ENCODE data around the gene NUDT2. TPM values are rescaled to one million over a fixed set of nuclear protein-coding genes. Genes with fewer than 3 reads are reported as not detected.
"Not testable (repeated sequence)": the region's sequence is repeated elsewhere in the genome, so short reads cannot be mapped to it uniquely, and the experiment has no call there.

The NUDT2 gene
- total and polyA plus RNA-seq, 2 donors (not counting 1 experiment from before 2014, with no cell fraction given), result 12.2 to 20.4 TPM

DNA sequence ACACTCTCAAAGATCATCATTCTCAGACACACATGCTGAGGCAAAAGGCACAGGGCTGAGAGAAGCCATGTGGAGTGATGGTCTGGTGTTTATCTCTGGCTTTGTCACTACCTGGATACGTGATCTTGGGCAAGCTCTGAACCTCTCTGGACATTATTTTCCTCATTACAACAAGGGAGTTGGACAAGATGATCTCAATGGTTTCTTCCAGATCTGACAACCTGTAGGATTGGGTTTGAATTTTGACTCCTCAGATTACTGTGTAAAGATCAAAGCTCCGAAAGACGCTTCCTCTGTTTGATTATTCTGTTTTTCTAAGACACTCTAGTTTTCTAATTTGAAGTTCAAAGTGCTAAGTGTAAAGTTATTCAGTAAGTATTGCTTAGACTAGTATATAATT, 20.0 kb downstream of the NUDT2 start:
- TF ChIP-seq, protein P1, sequence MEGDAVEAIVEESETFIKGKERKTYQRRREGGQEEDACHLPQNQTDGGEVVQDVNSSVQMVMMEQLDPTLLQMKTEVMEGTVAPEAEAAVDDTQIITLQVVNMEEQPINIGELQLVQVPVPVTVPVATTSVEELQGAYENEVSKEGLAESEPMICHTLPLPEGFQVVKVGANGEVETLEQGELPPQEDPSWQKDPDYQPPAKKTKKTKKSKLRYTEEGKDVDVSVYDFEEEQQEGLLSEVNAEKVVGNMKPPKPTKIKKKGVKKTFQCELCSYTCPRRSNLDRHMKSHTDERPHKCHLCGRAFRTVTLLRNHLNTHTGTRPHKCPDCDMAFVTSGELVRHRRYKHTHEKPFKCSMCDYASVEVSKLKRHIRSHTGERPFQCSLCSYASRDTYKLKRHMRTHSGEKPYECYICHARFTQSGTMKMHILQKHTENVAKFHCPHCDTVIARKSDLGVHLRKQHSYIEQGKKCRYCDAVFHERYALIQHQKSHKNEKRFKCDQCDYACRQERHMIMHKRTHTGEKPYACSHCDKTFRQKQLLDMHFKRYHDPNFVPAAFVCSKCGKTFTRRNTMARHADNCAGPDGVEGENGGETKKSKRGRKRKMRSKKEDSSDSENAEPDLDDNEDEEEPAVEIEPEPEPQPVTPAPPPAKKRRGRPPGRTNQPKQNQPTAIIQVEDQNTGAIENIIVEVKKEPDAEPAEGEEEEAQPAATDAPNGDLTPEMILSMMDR (IDR thresholded peaks at IDR 0.05), result no peak
- TF ChIP-seq EZH2 (IDR thresholded peaks at IDR 0.05; ENCODE audit: borderline replicate concordance, insufficient read depth, low read depth, low read length, poor library complexity, severe bottlenecking), result no peak
- H3K36me3 ChIP-seq (replicated peaks in 1 of 2; ENCODE audit: control extremely low read depth in 1 of 2, control insufficient read depth in 1 of 2, extremely low read depth in 1 of 2, insufficient read depth in 2 of 2, low read length in 1 of 2), result peaks cover 0 to 6% of the 10 kb centered on the region in 2 experiments
- H3K4me3 ChIP-seq (ENCODE audit: control extremely low read depth in 1 of 5, extremely low read depth in 1 of 5, insufficient read depth in 1 of 5, low read depth in 2 of 5, low read length in 4 of 5), result no peak overlapping the region
- H3K9ac ChIP-seq (ENCODE audit: low read length), result no peak overlapping the region
- H3K79me2 ChIP-seq (ENCODE audit: control insufficient read depth, insufficient read depth, low read length), result no peaks in the 10 kb centered on the region
- Mint-ChIP-seq H3K4me3 (no peak overlapping the region), H3K4me1 (no peaks in the 10 kb centered on the region), H3K27me3 (no peaks in the 10 kb centered on the region), H3K27ac (no peak overlapping the region), H3K9me3 (ENCODE audit: insufficient read depth) (no peaks in the 10 kb centered on the region)
- ChIA-PET CTCF (no interaction called here), POLR2A (no interaction called here)
- H3K4me2 ChIP-seq (replicated peaks; ENCODE audit: low read depth, low read length, poor library complexity, severe bottlenecking), result no peak overlapping the region
- no peaks in the 10 kb centered on the region for H4K20me1 ChIP-seq (ENCODE audit: control insufficient read depth, insufficient read depth, low read length, poor library complexity, severe bottlenecking)
- H3K27me3 ChIP-seq (replicated peaks in 1 of 4; ENCODE audit: control extremely low read depth in 1 of 4, control insufficient read depth in 3 of 4, insufficient read depth in 4 of 4, low read length in 3 of 4), result no peaks in the 10 kb centered on the region
- H3K9me3 ChIP-seq (ENCODE audit: control extremely low read depth in 1 of 3, control insufficient read depth in 2 of 3, insufficient read depth in 1 of 3, low read length in 2 of 3), result no peaks in the 10 kb centered on the region
- intact Hi-C loops (cut with micrococcal nuclease), result no loop called here
- H3K4me1 ChIP-seq (ENCODE audit: control insufficient read depth in 2 of 2, insufficient read depth in 2 of 2, low read length in 2 of 2), result no peaks in the 10 kb centered on the region
- H2AFZ ChIP-seq (ENCODE audit: insufficient read depth, low read depth, low read length, poor library complexity, severe bottlenecking), result no peak overlapping the region
- no CpG with 5 or more reads among the region's 3 CpGs for WGBS (ENCODE audit: insufficient coverage)
- DNase-seq, result no peak
- ATAC-seq (ENCODE audit: low read depth), result no peak
- H3K27ac ChIP-seq (ENCODE audit: low read length in 2 of 2), result no peak overlapping the region

GRCh38 chr9:34352122-34352652, 22.8 kb downstream of the NUDT2 start:
- POLR2A ChIA-PET; H3K4me3 ChIP-seq (ENCODE audit: control extremely low read depth in 1 of 5, extremely low read depth in 1 of 5, insufficient read depth in 1 of 5, low read depth in 2 of 5, low read length in 4 of 5); H3K4me3 Mint-ChIP-seq; H3K9me3 ChIP-seq (ENCODE audit: control extremely low read depth in 1 of 3, control insufficient read depth in 2 of 3, insufficient read depth in 1 of 3, low read length in 2 of 3); CTCF ChIA-PET; H3K9ac ChIP-seq (ENCODE audit: low read length); H4K20me1 ChIP-seq (ENCODE audit: control insufficient read depth, insufficient read depth, low read length, poor library complexity, severe bottlenecking); H3K27me3 Mint-ChIP-seq; H3K27ac Mint-ChIP-seq; DNase-seq; H3K79me2 ChIP-seq (ENCODE audit: control insufficient read depth, insufficient read depth, low read length); H3K27ac ChIP-seq (ENCODE audit: low read length in 2 of 2); H3K27me3 ChIP-seq (replicated peaks in 1 of 4; ENCODE audit: control extremely low read depth in 1 of 4, control insufficient read depth in 3 of 4, insufficient read depth in 4 of 4, low read length in 3 of 4); intact Hi-C loops (cut with micrococcal nuclease); ATAC-seq (ENCODE audit: low read depth); H3K4me1 Mint-ChIP-seq; H3K36me3 ChIP-seq (replicated peaks in 1 of 2; ENCODE audit: control extremely low read depth in 1 of 2, control insufficient read depth in 1 of 2, extremely low read depth in 1 of 2, insufficient read depth in 2 of 2, low read length in 1 of 2); H3K4me2 ChIP-seq (replicated peaks; ENCODE audit: low read depth, low read length, poor library complexity, severe bottlenecking); H2AFZ ChIP-seq (ENCODE audit: insufficient read depth, low read depth, low read length, poor library complexity, severe bottlenecking); H3K4me1 ChIP-seq (ENCODE audit: control insufficient read depth in 2 of 2, insufficient read depth in 2 of 2, low read length in 2 of 2): not testable (repeated sequence)
- H3K9me3 Mint-ChIP-seq (ENCODE audit: insufficient read depth), result peaks cover 10% of the 10 kb centered on the region
- WGBS (ENCODE audit: insufficient coverage), result 100% methylated on average over 2 of the region's 7 CpGs

DNA sequence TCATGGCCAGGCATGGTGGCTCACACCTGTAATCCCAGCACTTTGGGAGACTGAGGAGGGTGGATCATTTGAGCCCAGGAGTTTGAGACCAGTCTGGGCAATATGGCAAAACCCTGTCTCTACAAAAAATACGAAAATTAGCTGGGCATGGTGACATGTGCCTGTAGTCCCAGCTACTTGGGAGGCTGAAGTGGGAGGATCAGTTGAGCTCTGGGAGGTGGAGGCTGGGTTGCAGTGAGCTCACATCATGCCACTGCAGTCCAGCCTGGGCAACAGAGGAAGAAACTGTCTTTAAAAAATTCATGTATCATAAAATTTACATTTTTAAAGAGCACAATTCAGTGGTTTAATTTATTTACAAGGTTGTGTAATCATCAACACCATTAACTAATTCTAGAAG, 23.6 kb downstream of the NUDT2 start:
- H3K4me1 ChIP-seq (ENCODE audit: control insufficient read depth in 2 of 2, insufficient read depth in 2 of 2, low read length in 2 of 2); H3K27ac Mint-ChIP-seq; H3K36me3 ChIP-seq (replicated peaks in 1 of 2; ENCODE audit: control extremely low read depth in 1 of 2, control insufficient read depth in 1 of 2, extremely low read depth in 1 of 2, insufficient read depth in 2 of 2, low read length in 1 of 2); intact Hi-C loops (cut with micrococcal nuclease); H3K27ac ChIP-seq (ENCODE audit: low read length in 2 of 2); ATAC-seq (ENCODE audit: low read depth); DNase-seq; H3K4me1 Mint-ChIP-seq; CTCF ChIA-PET; H3K4me3 Mint-ChIP-seq; H3K27me3 Mint-ChIP-seq; H4K20me1 ChIP-seq (ENCODE audit: control insufficient read depth, insufficient read depth, low read length, poor library complexity, severe bottlenecking); POLR2A ChIA-PET; H3K9me3 ChIP-seq (ENCODE audit: control extremely low read depth in 1 of 3, control insufficient read depth in 2 of 3, insufficient read depth in 1 of 3, low read length in 2 of 3); H3K4me3 ChIP-seq (ENCODE audit: control extremely low read depth in 1 of 5, extremely low read depth in 1 of 5, insufficient read depth in 1 of 5, low read depth in 2 of 5, low read length in 4 of 5); H3K27me3 ChIP-seq (replicated peaks in 1 of 4; ENCODE audit: control extremely low read depth in 1 of 4, control insufficient read depth in 3 of 4, insufficient read depth in 4 of 4, low read length in 3 of 4); H2AFZ ChIP-seq (ENCODE audit: insufficient read depth, low read depth, low read length, poor library complexity, severe bottlenecking); H3K79me2 ChIP-seq (ENCODE audit: control insufficient read depth, insufficient read depth, low read length); H3K9ac ChIP-seq (ENCODE audit: low read length); H3K4me2 ChIP-seq (replicated peaks; ENCODE audit: low read depth, low read length, poor library complexity, severe bottlenecking): not testable (repeated sequence)
- WGBS (ENCODE audit: insufficient coverage), result 100% methylated on average over 1 of the region's 1 CpG
- H3K9me3 Mint-ChIP-seq (ENCODE audit: insufficient read depth), result peaks cover 10% of the 10 kb centered on the region

Measured in B cell (primary cell).